HepG2 (cell line): ENCODE measurements around the gene CFAP70. TPM values are rescaled to one million over a fixed set of nuclear protein-coding genes. Genes with fewer than 3 reads are reported as not detected.

Source experiments
- CREB1 ChIP-seq, 2 experiments: fragments of 450-650 bp in 1 of 2; IDR thresholded peaks; 2 replicates each; pipeline ENCODE4 v1.6.1; 2016 to 2017; ENCODE audit warnings: control low read depth in 1 of 2, mild to moderate bottlenecking in 1 of 2, missing compliant biosample characterization in 1 of 2, missing genetic modification characterization in 1 of 2
- FLYWCH1 ChIP-seq: sonication (generic); formaldehyde crosslinking; IDR thresholded peaks from 2 replicates; pipeline ENCODE4 v1.8.1; 2023; ENCODE audit warnings: mild to moderate bottlenecking, missing genetic modification reagents
- FOXO1 ChIP-seq: sonication (generic); formaldehyde crosslinking; IDR thresholded peaks from 2 replicates; pipeline ENCODE4 v1.4.0; 2020; ENCODE audit warnings: missing genetic modification reagents
- HMG20B ChIP-seq: conservative IDR thresholded peaks from 2 replicates; pipeline ENCODE4 v1.6.1; 2016; ENCODE audit warnings: missing genetic modification reagents, missing compliant biosample characterization
- KDM1A ChIP-seq: IDR thresholded peaks from 2 replicates; pipeline ENCODE4 v1.6.1; 2016; ENCODE audit warnings: missing compliant biosample characterization
- KDM6A ChIP-seq: IDR thresholded peaks from 2 replicates; pipeline ENCODE4 v1.6.1; 2016; ENCODE audit warnings: low read depth
- MAFG ChIP-seq: sonication (generic); formaldehyde crosslinking; IDR thresholded peaks from 2 replicates; pipeline ENCODE4 v1.5.1; 2020; ENCODE audit warnings: mild to moderate bottlenecking, missing genetic modification reagents
- MAFK ChIP-seq, 2 experiments: IDR thresholded peaks in 1 of 2; conservative IDR thresholded peaks in 1 of 2; 2 replicates each; pipeline ENCODE4 v1.6.1; 2011; ENCODE audit warnings: improper control_type of control experiment in 2 of 2, low read length in 2 of 2
- MTF1 ChIP-seq: sonication (generic); formaldehyde crosslinking; IDR thresholded peaks from 2 replicates; pipeline ENCODE4 v1.5.0; 2020; ENCODE audit warnings: missing genetic modification reagents
- SP4 ChIP-seq: sonication (generic); formaldehyde crosslinking; IDR thresholded peaks from 2 replicates; pipeline ENCODE4 v1.8.1; 2023; ENCODE audit warnings: mild to moderate bottlenecking, missing genetic modification reagents
- SSRP1 ChIP-seq: IDR thresholded peaks from 2 replicates; pipeline ENCODE4 v1.6.1; 2016; ENCODE audit warnings: control low read depth
- TCF7 ChIP-seq: sonication (generic); IDR thresholded peaks from 2 replicates; pipeline ENCODE4 v1.6.1; 2016; ENCODE audit warnings: antibody characterized with exemption, low read depth
- ZBTB8A ChIP-seq: sonication (generic); formaldehyde crosslinking; IDR thresholded peaks from 2 replicates; pipeline ENCODE4 v1.4.0; 2020; ENCODE audit warnings: mild to moderate bottlenecking, low read depth, missing genetic modification reagents, borderline replicate concordance
- ZC3H4 ChIP-seq: sonication (generic); formaldehyde crosslinking; IDR thresholded peaks from 2 replicates; pipeline ENCODE4 v1.4.0; 2020; ENCODE audit warnings: missing genetic modification reagents, borderline replicate concordance
- ZNF253 ChIP-seq: sonication (generic); formaldehyde crosslinking; IDR thresholded peaks from 2 replicates; pipeline ENCODE4 v1.8.0; 2022; ENCODE audit warnings: mild to moderate bottlenecking, missing genetic modification reagents, borderline replicate concordance
- ZNF33B ChIP-seq: sonication (generic); formaldehyde crosslinking; IDR thresholded peaks from 2 replicates; pipeline ENCODE4 v1.5.1; 2020; ENCODE audit warnings: mild to moderate bottlenecking, missing genetic modification reagents
- ZNF83 ChIP-seq: sonication (generic); formaldehyde crosslinking; IDR thresholded peaks from 2 replicates; pipeline ENCODE4 v1.4.0; 2020; ENCODE audit warnings: missing genetic modification reagents, mild to moderate bottlenecking, borderline replicate concordance
- polyA plus RNA-seq, 8 experiments: library from polyadenylated mRNA; depleted of rRNA in 3 of 8; stranded (reverse) in 7 of 8; unstranded in 1 of 8; fragments of >200 nt; fragmentation: Illumina TruSeq in 4 of 8; extraction: Trizol in 4 of 8; gene quantifications; 2 replicates each; pipeline versions ENCODE4 v1.2.1 to v1.2.3, GENCODE V29; 2011 to 2016; ENCODE audit warnings: low read depth in 4 of 8, missing spikeins in 1 of 8, mixed read lengths in 1 of 8; ENCODE audit not compliant: insufficient read depth in 1 of 8
- total RNA-seq, 5 experiments: library from RNA; depleted of rRNA; stranded (reverse); fragments of >200 nt; fragmentation: Illumina TruSeq; extraction: Trizol; gene quantifications; 2 replicates each; pipeline ENCODE4 v1.2.3, GENCODE V29; 2016; ENCODE audit warnings: low read depth in 1 of 5
- TF ChIP-seq, protein P1 (sequence below): IDR thresholded peaks from 2 replicates; pipeline ENCODE4 v1.6.1; 2012; ENCODE audit warnings: low read depth, low read length, improper control_type of control experiment
- TF ChIP-seq, protein P2 (sequence below): sonication (generic); formaldehyde crosslinking; IDR thresholded peaks from 2 replicates; pipeline ENCODE4 v1.5.0; 2020; ENCODE audit warnings: missing genetic modification reagents
- TF ChIP-seq, protein P3 (sequence below): sonication (generic); formaldehyde crosslinking; IDR thresholded peaks from 2 replicates; pipeline ENCODE4 v1.4.0; 2020; ENCODE audit warnings: missing genetic modification reagents, borderline replicate concordance
- TF ChIP-seq, protein P4 (sequence below): sonication (generic); formaldehyde crosslinking; IDR thresholded peaks from 2 replicates; pipeline ENCODE4 v1.8.0; 2023; ENCODE audit warnings: mild to moderate bottlenecking, missing genetic modification reagents

The CFAP70 gene
- total and polyA plus RNA-seq, 2 of the 13 experiments (the other 11 are each of a cell fraction or from before 2014, with no cell fraction given), result 0.27 to 0.38 TPM

DNA sequence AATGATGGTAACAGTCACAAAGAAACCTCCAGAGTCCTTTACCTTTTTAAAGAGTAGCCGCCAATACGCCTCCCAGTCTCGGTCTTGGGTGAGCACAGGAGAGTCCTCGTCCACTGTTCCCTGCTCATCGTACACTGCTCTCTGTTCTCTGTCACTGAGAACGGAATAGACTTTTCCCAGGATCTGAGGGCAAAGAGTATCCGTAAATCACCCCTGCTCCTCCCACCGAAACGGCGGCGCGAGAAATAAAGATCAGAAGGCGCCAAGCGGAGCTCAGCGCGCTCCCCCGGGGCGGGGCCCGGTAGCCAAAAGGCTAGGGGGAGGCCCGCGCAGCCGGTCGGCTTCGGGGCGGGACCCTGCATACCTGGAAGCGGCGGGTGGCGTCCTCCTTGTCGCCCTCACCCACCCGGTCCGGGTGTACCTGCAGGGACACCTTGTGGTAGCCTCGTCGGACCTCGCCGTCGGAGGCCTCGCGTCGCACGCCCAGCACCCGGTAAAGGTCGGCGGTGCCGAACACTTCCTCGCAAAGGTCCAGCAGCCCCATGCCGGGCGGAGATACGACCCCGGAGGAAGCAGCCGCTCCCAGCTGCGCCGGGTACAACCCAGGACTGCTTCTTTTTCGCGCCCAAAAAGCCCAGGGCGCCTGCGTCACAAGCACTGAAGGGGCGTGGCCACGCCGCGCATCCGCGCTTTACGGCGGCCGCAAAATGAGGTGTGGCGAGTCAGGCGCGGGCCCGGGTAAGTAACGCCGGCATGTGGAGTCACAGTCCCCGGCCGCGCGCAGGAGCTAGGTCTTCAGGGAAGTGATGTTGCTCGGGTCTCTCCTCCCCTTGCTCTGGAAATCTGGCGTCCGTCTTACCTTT lies 111.8 kb downstream of the CFAP70 start, which contains the start of gene DNAJC9 (continued):
- TF ChIP-seq CREB1 (IDR thresholded peaks at IDR 0.05) (peak; percentile 84), CREB1 (CRISPR knock-in tag; IDR thresholded peaks at IDR 0.05) (peak; percentile 95), MAFG (CRISPR knock-in tag) (no peak), KDM1A (CRISPR knock-in tag) (no peak), ZNF33B (CRISPR knock-in tag) (no peak), ZNF253 (peak; percentile 91), SP4 (CRISPR knock-in tag) (peak; percentile 80), KDM6A (CRISPR knock-in tag) (no peak), MAFK (conservative IDR thresholded peaks at IDR 0.05 in 1 of 2, IDR thresholded peaks at IDR 0.05 in 1 of 2; ENCODE audit: low read length in 2 of 2) (no peak), MTF1 (CRISPR knock-in tag) (no peak), FLYWCH1 (CRISPR knock-in tag) (no peak), ZBTB8A (CRISPR knock-in tag) (0 out of 2 replicates have a peak, but pooled peaks have one; percentile 28), FOXO1 (CRISPR knock-in tag) (peak; percentile 51; the same call in 1 of the 2 replicates), SSRP1 (CRISPR knock-in tag) (no peak), ZC3H4 (CRISPR knock-in tag) (no peak), TCF7 (no peak), HMG20B (CRISPR knock-in tag) (no peak), ZNF83 (CRISPR knock-in tag) (peak; percentile 69; the same call in 1 of the 2 replicates)
- TF ChIP-seq, protein P1, sequence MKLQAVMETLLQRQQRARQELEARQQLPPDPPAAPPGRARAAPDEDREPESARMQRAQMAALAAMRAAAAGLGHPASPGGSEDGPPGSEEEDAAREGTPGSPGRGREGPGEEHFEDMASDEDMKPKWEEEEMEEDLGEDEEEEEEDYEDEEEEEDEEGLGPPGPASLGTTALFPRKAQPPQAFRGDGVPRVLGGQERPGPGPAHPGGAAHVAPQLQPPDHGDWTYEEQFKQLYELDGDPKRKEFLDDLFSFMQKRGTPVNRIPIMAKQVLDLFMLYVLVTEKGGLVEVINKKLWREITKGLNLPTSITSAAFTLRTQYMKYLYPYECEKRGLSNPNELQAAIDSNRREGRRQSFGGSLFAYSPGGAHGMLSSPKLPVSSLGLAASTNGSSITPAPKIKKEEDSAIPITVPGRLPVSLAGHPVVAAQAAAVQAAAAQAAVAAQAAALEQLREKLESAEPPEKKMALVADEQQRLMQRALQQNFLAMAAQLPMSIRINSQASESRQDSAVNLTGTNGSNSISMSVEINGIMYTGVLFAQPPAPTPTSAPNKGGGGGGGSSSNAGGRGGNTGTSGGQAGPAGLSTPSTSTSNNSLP, result no peak
- TF ChIP-seq, protein P2, sequence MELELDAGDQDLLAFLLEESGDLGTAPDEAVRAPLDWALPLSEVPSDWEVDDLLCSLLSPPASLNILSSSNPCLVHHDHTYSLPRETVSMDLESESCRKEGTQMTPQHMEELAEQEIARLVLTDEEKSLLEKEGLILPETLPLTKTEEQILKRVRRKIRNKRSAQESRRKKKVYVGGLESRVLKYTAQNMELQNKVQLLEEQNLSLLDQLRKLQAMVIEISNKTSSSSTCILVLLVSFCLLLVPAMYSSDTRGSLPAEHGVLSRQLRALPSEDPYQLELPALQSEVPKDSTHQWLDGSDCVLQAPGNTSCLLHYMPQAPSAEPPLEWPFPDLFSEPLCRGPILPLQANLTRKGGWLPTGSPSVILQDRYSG, result no peak
- TF ChIP-seq, protein P3, sequence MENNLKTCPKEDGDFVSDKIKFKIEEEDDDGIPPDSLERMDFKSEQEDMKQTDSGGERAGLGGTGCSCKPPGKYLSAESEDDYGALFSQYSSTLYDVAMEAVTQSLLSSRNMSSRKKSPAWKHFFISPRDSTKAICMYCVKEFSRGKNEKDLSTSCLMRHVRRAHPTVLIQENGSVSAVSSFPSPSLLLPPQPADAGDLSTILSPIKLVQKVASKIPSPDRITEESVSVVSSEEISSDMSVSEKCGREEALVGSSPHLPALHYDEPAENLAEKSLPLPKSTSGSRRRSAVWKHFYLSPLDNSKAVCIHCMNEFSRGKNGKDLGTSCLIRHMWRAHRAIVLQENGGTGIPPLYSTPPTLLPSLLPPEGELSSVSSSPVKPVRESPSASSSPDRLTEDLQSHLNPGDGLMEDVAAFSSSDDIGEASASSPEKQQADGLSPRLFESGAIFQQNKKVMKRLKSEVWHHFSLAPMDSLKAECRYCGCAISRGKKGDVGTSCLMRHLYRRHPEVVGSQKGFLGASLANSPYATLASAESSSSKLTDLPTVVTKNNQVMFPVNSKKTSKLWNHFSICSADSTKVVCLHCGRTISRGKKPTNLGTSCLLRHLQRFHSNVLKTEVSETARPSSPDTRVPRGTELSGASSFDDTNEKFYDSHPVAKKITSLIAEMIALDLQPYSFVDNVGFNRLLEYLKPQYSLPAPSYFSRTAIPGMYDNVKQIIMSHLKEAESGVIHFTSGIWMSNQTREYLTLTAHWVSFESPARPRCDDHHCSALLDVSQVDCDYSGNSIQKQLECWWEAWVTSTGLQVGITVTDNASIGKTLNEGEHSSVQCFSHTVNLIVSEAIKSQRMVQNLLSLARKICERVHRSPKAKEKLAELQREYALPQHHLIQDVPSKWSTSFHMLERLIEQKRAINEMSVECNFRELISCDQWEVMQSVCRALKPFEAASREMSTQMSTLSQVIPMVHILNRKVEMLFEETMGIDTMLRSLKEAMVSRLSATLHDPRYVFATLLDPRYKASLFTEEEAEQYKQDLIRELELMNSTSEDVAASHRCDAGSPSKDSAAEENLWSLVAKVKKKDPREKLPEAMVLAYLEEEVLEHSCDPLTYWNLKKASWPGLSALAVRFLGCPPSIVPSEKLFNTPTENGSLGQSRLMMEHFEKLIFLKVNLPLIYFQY (CRISPR knock-in tag), result no peak; the same call in 1 of the 2 replicates
- TF ChIP-seq, protein P4, sequence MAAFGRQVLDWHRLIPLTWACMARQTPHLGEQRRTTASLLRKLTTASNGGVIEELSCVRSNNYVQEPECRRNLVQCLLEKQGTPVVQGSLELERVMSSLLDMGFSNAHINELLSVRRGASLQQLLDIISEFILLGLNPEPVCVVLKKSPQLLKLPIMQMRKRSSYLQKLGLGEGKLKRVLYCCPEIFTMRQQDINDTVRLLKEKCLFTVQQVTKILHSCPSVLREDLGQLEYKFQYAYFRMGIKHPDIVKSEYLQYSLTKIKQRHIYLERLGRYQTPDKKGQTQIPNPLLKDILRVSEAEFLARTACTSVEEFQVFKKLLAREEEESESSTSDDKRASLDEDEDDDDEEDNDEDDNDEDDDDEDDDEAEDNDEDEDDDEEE, result no peak
